Psoas muscle (tissue), 8 donors: ENCODE data around the gene MAJIN. TPM values are rescaled to one million over a fixed set of nuclear protein-coding genes. Genes with fewer than 3 reads are reported as not detected.

ENCODE experiments used
- ATAC-seq, 4 donors: fragments of 200-7000 bp; cut with Tn5 transposase; one replicate each; pipeline ENCODE4 v1.9.1; 2020; ENCODE audit warnings: moderate library complexity in 3 of 4, mild to moderate bottlenecking in 2 of 4
- DNase-seq, 2 donors: peaks; one replicate each; pipeline ENCODE4 v3.0.0-alpha.2; 2020
- H3K27ac ChIP-seq: fragments of 200-600 bp; one replicate; pipeline ENCODE4 v1.8.0; 2022
- H3K27me3 ChIP-seq, 3 donors: fragments of 200-600 bp in 1 of 3; one replicate each; pipeline versions ENCODE4 v1.6.1 to v1.8.0; 2013 to 2022; ENCODE audit warnings: low read length in 2 of 3, mild to moderate bottlenecking in 2 of 3, moderate library complexity in 1 of 3; ENCODE audit not compliant: insufficient read depth in 3 of 3
- H3K36me3 ChIP-seq, 2 donors: fragments of 200-600 bp in 1 of 2; one replicate each; pipeline versions ENCODE4 v1.6.1 to v1.8.0; 2013 to 2022; ENCODE audit warnings: low read depth in 1 of 2, mild to moderate bottlenecking in 1 of 2, moderate library complexity in 1 of 2; ENCODE audit not compliant: insufficient read depth in 1 of 2
- H3K4me1 ChIP-seq: fragments of 200-600 bp; one replicate; pipeline ENCODE4 v1.8.0; 2022
- H3K4me3 ChIP-seq: fragments of 200-600 bp; one replicate; pipeline ENCODE4 v1.8.0; 2022; ENCODE audit warnings: mild to moderate bottlenecking
- H3K9me3 ChIP-seq: fragments of 200-600 bp; one replicate; pipeline ENCODE4 v1.8.0; 2022
- WGBS, 3 donors: extraction: QIAGEN DNeasy Blood & Tissue Kit; methylation state at CpG; one replicate each; pipeline versions ENCODE4 v1.1.6 to v1.1.7; 2013; 5-methylcytosine and 5-hydroxymethylcytosine counted together
- intact Hi-C, 2 donors: fragments of 100-400 bp; cut with DNase I; formaldehyde crosslinking; loops; one replicate each; pipeline versions ENCODE4 v1.11.0 to v1.14.2; 2022
- long read RNA-seq, 2 donors: library from polyadenylated mRNA; unstranded; transcript quantifications; one replicate each; pipeline ENCODE4 v2.0.0, GENCODE V29; 2021
- polyA plus RNA-seq, 3 donors: library from polyadenylated mRNA; stranded (reverse); fragments of 200-250 nt; gene quantifications; one replicate each; pipeline ENCODE4 v1.2.3, GENCODE V29; 2013
- total RNA-seq, 4 donors: library from RNA; stranded (reverse); fragmentation: NEBNext Ultra II Directional in 2 of 4; extraction: Animal tissue kit (Norgen Biotek cat#: 25700) in 2 of 4; gene quantifications; one replicate each; pipeline versions ENCODE4 v1.2.1 to v1.2.4, GENCODE V29; 2021 to 2023
- TF ChIP-seq, protein P1 (sequence below): fragments of 200-600 bp; IDR thresholded peaks from one replicate; pipeline ENCODE4 v1.8.0; 2022; ENCODE audit warnings: antibody characterized with exemption
- donor health status: healthy with polysubstance abuse.
- donor health status: DM: no; HTN: no; CAD: no; lungs with moderate emphysema.
- donor health status: Bipolar disorder and iron deficiency.
- donor health status: healthy.
- donor health status: DM: yes; HTN: yes; CAD: no.
- donor health status: DM: no; HTN: no; CAD: no.
- donor health status: DM: no; HTN: no; CAD: no.
- donor health status: DM: yes; HTN: yes; CAD: no.

MAJIN gene, protein sequence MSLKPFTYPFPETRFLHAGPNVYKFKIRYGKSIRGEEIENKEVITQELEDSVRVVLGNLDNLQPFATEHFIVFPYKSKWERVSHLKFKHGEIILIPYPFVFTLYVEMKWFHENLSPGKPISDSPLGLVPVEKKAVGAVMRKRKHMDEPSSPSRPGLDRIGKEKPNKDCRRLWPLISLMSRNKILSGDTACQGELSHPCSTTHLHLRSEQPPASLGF
- total RNA-seq (not detected), polyA plus RNA-seq (not detected)
- long read RNA-seq, donor 1: 0 reads
- long read RNA-seq, donor 2: 0 reads

DNA sequence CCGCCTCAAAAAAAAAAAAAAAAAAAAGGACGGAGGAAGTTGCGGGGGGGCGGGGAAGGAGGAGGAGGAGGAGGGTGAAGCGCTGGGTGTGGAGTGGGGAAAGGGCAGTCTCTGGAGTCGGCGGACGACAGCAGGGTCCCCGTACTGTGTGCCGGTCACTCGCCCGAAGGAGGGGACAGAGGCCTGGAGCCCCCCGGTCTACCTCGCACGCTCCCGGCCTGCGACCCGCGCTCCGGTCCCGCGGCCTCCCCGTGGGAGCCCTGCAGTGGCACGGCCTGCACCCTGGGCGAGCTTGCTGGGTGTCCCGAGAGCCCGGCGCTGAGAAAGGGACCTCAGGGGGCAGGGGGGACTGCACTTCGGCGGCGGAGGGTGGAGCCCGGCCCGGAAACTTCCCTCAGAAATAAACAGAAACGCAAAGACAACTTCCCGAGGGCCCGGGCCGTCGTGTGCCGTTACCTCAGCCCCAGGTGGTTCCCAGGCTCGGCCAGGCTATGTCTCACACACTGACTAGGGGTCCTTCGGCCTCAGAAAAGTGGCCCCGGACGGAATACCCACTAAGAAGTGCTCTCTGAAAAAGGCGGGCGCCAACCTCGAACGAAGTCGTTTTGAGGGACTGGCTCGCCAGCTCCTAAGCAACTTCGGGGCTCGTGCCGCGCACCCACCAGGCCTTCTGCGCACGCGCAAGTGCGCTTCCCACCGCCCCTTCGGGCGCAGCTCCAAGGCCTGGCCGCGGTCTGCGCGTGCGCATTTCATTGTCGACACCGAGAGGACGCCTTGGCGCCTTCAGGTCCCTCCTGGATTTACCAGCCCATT is at the start of gene MAJIN:
MAJIN (minus strand) TSS at position 688 of the 813 bp plus-strand sequence. CDS start 12,703 bp downstream, outside the sequence.
- ATAC-seq (peak; percentile 80 to 98 (median 90)), DNase-seq (peak; percentile 87 to 95)
- no peaks in the 10 kb centered on the region for H3K27me3 ChIP-seq
- intact Hi-C loops: no loop called here
- no peaks in the 10 kb centered on the region for H3K9me3 ChIP-seq
- TF ChIP-seq, protein P1, sequence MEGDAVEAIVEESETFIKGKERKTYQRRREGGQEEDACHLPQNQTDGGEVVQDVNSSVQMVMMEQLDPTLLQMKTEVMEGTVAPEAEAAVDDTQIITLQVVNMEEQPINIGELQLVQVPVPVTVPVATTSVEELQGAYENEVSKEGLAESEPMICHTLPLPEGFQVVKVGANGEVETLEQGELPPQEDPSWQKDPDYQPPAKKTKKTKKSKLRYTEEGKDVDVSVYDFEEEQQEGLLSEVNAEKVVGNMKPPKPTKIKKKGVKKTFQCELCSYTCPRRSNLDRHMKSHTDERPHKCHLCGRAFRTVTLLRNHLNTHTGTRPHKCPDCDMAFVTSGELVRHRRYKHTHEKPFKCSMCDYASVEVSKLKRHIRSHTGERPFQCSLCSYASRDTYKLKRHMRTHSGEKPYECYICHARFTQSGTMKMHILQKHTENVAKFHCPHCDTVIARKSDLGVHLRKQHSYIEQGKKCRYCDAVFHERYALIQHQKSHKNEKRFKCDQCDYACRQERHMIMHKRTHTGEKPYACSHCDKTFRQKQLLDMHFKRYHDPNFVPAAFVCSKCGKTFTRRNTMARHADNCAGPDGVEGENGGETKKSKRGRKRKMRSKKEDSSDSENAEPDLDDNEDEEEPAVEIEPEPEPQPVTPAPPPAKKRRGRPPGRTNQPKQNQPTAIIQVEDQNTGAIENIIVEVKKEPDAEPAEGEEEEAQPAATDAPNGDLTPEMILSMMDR: no peak
- H3K36me3 ChIP-seq: no peaks in the 10 kb centered on the region
- H3K4me1 ChIP-seq: peaks cover 11% of the 10 kb centered on the region
- H3K27ac ChIP-seq: no peak within 1 kb of the TSS
- peak within 1 kb of the TSS; percentile 61 for H3K4me3 ChIP-seq
- whole genome bisulfite sequencing, 3 donors: 6 to 16% (median 16%) methylated on average over 48 to 68 of the region's 69 CpGs

DNA sequence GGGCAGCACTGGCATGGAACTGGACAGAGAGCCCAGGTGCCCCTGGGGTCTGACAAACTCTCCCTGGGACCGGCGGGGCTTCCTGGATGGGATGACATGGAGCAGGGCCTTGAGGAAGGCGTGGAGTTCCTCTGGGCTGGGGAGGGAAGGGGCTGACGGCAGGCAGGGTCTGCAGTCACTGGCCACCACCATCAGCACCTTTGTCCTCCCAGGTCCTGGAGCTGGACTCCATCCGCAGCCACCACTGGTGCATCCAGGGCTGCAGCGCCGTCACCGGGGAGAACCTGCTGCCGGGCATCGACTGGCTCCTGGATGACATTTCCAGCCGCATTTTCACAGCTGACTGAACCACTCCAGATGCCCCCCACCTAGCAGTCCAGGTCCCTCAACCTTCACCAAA is 49.6 kb upstream of the MAJIN start:
- Histone ChIP-seq H3K4me3 (no peak overlapping the region), H3K36me3 (peaks cover 3 to 44% of the 10 kb centered on the region in 2 donors), H3K9me3 (no peaks in the 10 kb centered on the region), H3K27me3 (no peaks in the 10 kb centered on the region), H3K27ac (no peak overlapping the region), H3K4me1 (no peaks in the 10 kb centered on the region)
- WGBS, 3 donors: 88 to 91% (median 90%) methylated on average over 10 to 11 of the region's 11 CpGs
- no peak for DNase-seq
- intact Hi-C loops: loop anchor here in 1 of 2 donors (5.0 kb wide), 1 partner anchor 56 kb away; no protein-coding TSS in a partner anchor
- TF ChIP-seq, protein P1: no peak
- no peak for ATAC-seq

DNA sequence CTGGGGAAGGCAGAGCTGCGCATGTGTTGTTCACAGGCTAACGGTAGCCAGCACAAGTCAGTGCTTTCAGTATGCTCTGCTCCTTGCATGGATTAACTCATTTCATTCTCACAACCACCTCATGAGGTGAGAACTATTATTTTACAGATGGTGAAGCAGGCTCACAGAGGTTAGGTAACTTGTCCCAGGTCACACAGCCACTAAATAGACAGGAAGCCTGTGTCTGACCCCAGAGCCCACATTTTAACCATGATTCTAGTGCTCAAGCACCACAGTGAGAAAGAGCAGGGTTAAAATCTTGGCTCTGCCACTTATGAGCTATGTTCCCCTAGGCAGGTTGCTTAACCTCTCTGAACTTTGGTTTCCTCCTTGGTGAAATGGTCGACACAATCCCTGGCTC is 49.1 kb upstream of the MAJIN start:
- Histone ChIP-seq H3K27me3 (no peaks in the 10 kb centered on the region), H3K4me3 (no peak overlapping the region), H3K4me1 (no peaks in the 10 kb centered on the region), H3K9me3 (no peaks in the 10 kb centered on the region), H3K36me3 (peaks cover 3 to 44% of the 10 kb centered on the region in 2 donors), H3K27ac (no peak overlapping the region)
- WGBS, 3 donors: 82 to 90% (median 85%) methylated on average over 3 of the region's 3 CpGs
- DNase-seq (no peak), ATAC-seq (no peak)
- TF ChIP-seq, protein P1: no peak
- intact Hi-C loops: loop anchor here in 1 of 2 donors (5.0 kb wide), 1 partner anchor 56 kb away; no protein-coding TSS in a partner anchor

DNA sequence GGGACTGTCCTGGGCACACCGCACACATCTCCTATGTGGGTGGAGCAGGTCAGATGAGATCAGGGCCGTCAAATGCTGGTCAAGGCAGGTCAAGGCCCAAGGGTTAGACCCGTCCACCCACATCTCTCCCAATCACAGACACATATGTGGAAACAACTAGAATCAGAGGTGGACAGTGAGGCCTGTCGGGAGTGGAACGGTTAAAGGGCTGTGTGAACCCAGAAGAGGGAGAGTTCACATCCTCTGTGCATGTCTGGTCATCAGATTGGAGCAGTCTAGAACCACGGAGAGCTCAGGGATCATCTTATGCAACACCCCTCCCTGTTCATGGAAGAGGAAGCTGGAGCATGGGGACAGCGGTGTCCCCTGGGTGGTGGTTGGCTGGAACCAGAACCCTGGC is 47.9 kb upstream of the MAJIN start:
- no peaks in the 10 kb centered on the region for H3K9me3 ChIP-seq
- no peaks in the 10 kb centered on the region for H3K4me1 ChIP-seq
- H3K27me3 ChIP-seq: no peaks in the 10 kb centered on the region
- intact Hi-C loops: loop anchor here (5.0 to 10.0 kb wide), 2 partner anchors 57 to 175 kb away; partner anchors contain the start of gene CDC42BPG (in 1 of the 2)
- WGBS, 3 donors: 84 to 86% (median 84%) methylated on average over 7 of the region's 7 CpGs
- DNase-seq (no peak), ATAC-seq (no peak)
- no peak overlapping the region for H3K27ac ChIP-seq
- peaks cover 3 to 44% of the 10 kb centered on the region in 2 donors for H3K36me3 ChIP-seq
- H3K4me3 ChIP-seq: no peak overlapping the region
- TF ChIP-seq, protein P1: no peak
